Thoracic aorta (tissue), 2 donors: ENCODE results near the gene CNN3. TPM values are rescaled to one million over a fixed set of nuclear protein-coding genes. Genes with fewer than 3 reads are reported as not detected.

Experiments
- ATAC-seq: fragments of 150-250 bp; one replicate; pipeline ENCODE4 v1.8.0; 2017; ENCODE audit warnings: low read depth; ENCODE audit not compliant: insufficient number of reproducible peaks, low FRiP score
- DNase-seq: peaks from one replicate; pipeline ENCODE4 v3.0.0-alpha.2; 2020; ENCODE audit warnings: low spot score
- H3K27ac ChIP-seq, 2 donors: fragments of 200-600 bp; sonication (generic); 1 replicate in 1 of 2; 2 replicates in 1 of 2; pipeline ENCODE4 v1.5.1; 2016; ENCODE audit warnings: mild to moderate bottlenecking in 2 of 2, moderate library complexity in 2 of 2
- H3K27me3 ChIP-seq: fragments of 200-600 bp; sonication (generic); replicated peaks from 2 replicates; pipeline ENCODE4 v1.6.0; 2016; ENCODE audit warnings: mild to moderate bottlenecking; ENCODE audit not compliant: insufficient read depth
- H3K36me3 ChIP-seq: fragments of 200-600 bp; sonication (generic); one replicate; pipeline ENCODE4 v1.5.1; 2016
- H3K4me1 ChIP-seq, 2 donors: fragments of 200-600 bp; sonication (generic); 1 replicate in 1 of 2; 2 replicates in 1 of 2; pipeline versions ENCODE4 v1.5.1 to v1.6.0; 2016; ENCODE audit warnings: low read depth in 2 of 2, mild to moderate bottlenecking in 1 of 2; ENCODE audit not compliant: control insufficient read depth in 1 of 2
- H3K4me3 ChIP-seq: fragments of 200-600 bp; sonication (generic); 2 replicates; pipeline ENCODE4 v1.5.1; 2016; ENCODE audit warnings: mild to moderate bottlenecking
- H3K9me3 ChIP-seq: fragments of 200-600 bp; sonication (generic); 2 replicates; pipeline ENCODE4 v1.5.1; 2016
- CTCF ChIP-seq: fragments of 200-600 bp; sonication (generic); IDR thresholded peaks from one replicate; pipeline ENCODE4 v1.5.1; 2019; ENCODE audit warnings: antibody characterized with exemption
- total RNA-seq, 2 donors: library from RNA; depleted of rRNA; stranded (reverse); fragments of >200 nt; gene quantifications; one replicate each; pipeline versions ENCODE4 v1.1.0 to v1.2.3, GENCODE V29; 2016

Gene CNN3
- total RNA-seq, 2 donors from 2014 or later = 225 to 257 TPM

GRCh38 chr1:94864821-94865220 lies 62.1 kb downstream of the CNN3 start:
- H3K27me3 ChIP-seq = no peaks in the 10 kb centered on the region
- ATAC-seq = no peak
- TF ChIP-seq CTCF = no peak
- peak overlapping the region; percentile 87 to 92 for H3K27ac ChIP-seq
- peaks cover 27 to 68% of the 10 kb centered on the region in 2 donors for H3K4me1 ChIP-seq
- no peaks in the 10 kb centered on the region for H3K9me3 ChIP-seq
- no peak overlapping the region for H3K4me3 ChIP-seq
- DNase-seq = no peak
- H3K36me3 ChIP-seq = no peaks in the 10 kb centered on the region

- ATAC-seq (peak; percentile 89), DNase-seq (peak; percentile 38)
- no peak for TF ChIP-seq CTCF
- Histone ChIP-seq H3K36me3 (no peaks in the 10 kb centered on the region), H3K27me3 (no peaks in the 10 kb centered on the region), H3K4me1 (peaks cover 27 to 68% of the 10 kb centered on the region in 2 donors), H3K27ac (peak overlapping the region; percentile 87 to 92), H3K9me3 (no peaks in the 10 kb centered on the region), H3K4me3 (peak overlapping the region; percentile 47)
Observed at GRCh38 chr1:94863919-94864318, 63.0 kb downstream of the CNN3 start.

GRCh38 chr1:94863297-94863911 lies 63.5 kb downstream of the CNN3 start:
- H3K36me3 ChIP-seq = no peaks in the 10 kb centered on the region
- H3K4me3 ChIP-seq = peak overlapping the region; percentile 47
- peak overlapping the region; percentile 87 to 92 for H3K27ac ChIP-seq
- peaks cover 27 to 68% of the 10 kb centered on the region in 2 donors for H3K4me1 ChIP-seq
- H3K27me3 ChIP-seq = no peaks in the 10 kb centered on the region
- H3K9me3 ChIP-seq = no peaks in the 10 kb centered on the region
- peak; percentile 62 for ATAC-seq
- no peak for TF ChIP-seq CTCF
- no peak for DNase-seq

GRCh38 chr1:94862718-94863117 lies 64.2 kb downstream of the CNN3 start:
- no peaks in the 10 kb centered on the region for H3K36me3 ChIP-seq
- peak overlapping the region; percentile 87 to 92 for H3K27ac ChIP-seq
- H3K9me3 ChIP-seq = no peaks in the 10 kb centered on the region
- ATAC-seq (no peak), DNase-seq (no peak)
- TF ChIP-seq CTCF = no peak
- no peaks in the 10 kb centered on the region for H3K27me3 ChIP-seq
- no peak overlapping the region for H3K4me3 ChIP-seq
- H3K4me1 ChIP-seq = peaks cover 27 to 67% of the 10 kb centered on the region in 2 donors

- DNase-seq (no peak), ATAC-seq (no peak)
- Histone ChIP-seq H3K36me3 (no peaks in the 10 kb centered on the region), H3K4me1 (peaks cover 17 to 45% of the 10 kb centered on the region in 2 donors), H3K27ac (no peak overlapping the region), H3K27me3 (no peaks in the 10 kb centered on the region), H3K4me3 (no peak overlapping the region), H3K9me3 (no peaks in the 10 kb centered on the region)
- no peak for TF ChIP-seq CTCF
Observed at GRCh38 chr1:94859174-94859573, 67.7 kb downstream of the CNN3 start.
